Measurements from ENCODE around the gene PMS2. TPM values are rescaled to one million over a fixed set of nuclear protein-coding genes. Genes with fewer than 3 reads are reported as not detected.
A peak's percentile ranks its signal among the peaks of the same experiment; 100 is the strongest.

Gene PMS2
- total and polyA plus RNA-seq, 9 of the 15 experiments (the other 6 are each of a cell fraction or from before 2014, with no cell fraction given), result 4.9 to 27.6 (median 16.5) TPM

DNA sequence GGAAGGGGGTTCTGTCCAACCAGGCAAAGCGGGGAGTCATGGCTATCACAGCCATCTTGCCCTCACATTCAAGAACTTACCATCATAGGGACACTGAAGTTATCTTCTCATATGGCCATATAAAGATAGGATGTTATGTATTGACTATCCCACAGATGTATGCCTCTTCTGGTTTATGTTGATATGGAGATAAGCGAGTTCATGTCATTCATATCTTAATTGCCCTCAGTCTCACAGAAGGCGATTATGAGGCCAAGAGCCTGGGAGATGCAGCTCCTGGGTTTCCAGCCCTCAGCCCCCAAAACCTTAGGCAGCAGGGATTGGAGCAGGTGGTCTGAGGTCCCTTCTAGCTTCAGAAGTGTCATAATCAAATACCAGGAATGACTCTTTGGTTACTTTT, 13.9 kb upstream of the PMS2 start (continued):
- TF ChIP-seq, protein P1, sequence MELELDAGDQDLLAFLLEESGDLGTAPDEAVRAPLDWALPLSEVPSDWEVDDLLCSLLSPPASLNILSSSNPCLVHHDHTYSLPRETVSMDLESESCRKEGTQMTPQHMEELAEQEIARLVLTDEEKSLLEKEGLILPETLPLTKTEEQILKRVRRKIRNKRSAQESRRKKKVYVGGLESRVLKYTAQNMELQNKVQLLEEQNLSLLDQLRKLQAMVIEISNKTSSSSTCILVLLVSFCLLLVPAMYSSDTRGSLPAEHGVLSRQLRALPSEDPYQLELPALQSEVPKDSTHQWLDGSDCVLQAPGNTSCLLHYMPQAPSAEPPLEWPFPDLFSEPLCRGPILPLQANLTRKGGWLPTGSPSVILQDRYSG (tag; conservative IDR thresholded peaks at IDR 0.05; ENCODE audit: low read depth), result no peak
- TF ChIP-seq STAT5A (IDR thresholded peaks at IDR 0.05; ENCODE audit: borderline replicate concordance, low read length) (peak; percentile 22; the same call in 1 of the 2 replicates), MTA2 (IDR thresholded peaks at IDR 0.05; ENCODE audit: low read depth) (peak; percentile 43; the same call in 1 of the 2 replicates), KAT7 (CRISPR knock-in tag; IDR thresholded peaks at IDR 0.05; ENCODE audit: borderline replicate concordance) (peak; percentile 21; the same call in 1 of the 2 replicates), NFIC (IDR thresholded peaks at IDR 0.05) (peak; percentile 62), TCF3 (CRISPR knock-in tag; IDR thresholded peaks at IDR 0.05) (peak; percentile 84), KDM1A (IDR thresholded peaks at IDR 0.05) (peak; percentile 21 to 32; a peak in 1 of 4 replicates), ARID1B (IDR thresholded peaks at IDR 0.05) (peak; percentile 82), POLR2AphosphoS5 (IDR thresholded peaks at IDR 0.05; ENCODE audit: control insufficient read depth, insufficient read depth, low read depth, low read length) (peak; percentile 43; the same call in 1 of the 2 replicates), TSC22D4 (tag; IDR thresholded peaks at IDR 0.05) (no peak), E2F1 (CRISPR knock-in tag; IDR thresholded peaks at IDR 0.05) (no peak), EP300 (IDR thresholded peaks at IDR 0.05; ENCODE audit: low read length) (peak; percentile 30; the same call in 1 of the 2 replicates), TEAD4 (IDR thresholded peaks at IDR 0.05; ENCODE audit: low read length) (peak; percentile 82), TEAD4 (CRISPR knock-in tag; IDR thresholded peaks at IDR 0.05; ENCODE audit: borderline replicate concordance) (no peak)
